ENCODE measurements around the gene SIX2. TPM values are rescaled to one million over a fixed set of nuclear protein-coding genes. Genes with fewer than 3 reads are reported as not detected.

The SIX2 gene
- total and polyA plus RNA-seq, 4 donors = not detected

GRCh38 chr2:44980751-44981713 is 28.2 kb downstream of the SIX2 start:
- Histone ChIP-seq H3K27me3 (ENCODE audit: control insufficient read depth in 4 of 4, insufficient read depth in 4 of 4, low read length in 3 of 4) (peaks cover 0 to 5% (median 0%) of the 10 kb centered on the region in 4 donors), H3K4me3 (ENCODE audit: low read depth in 1 of 3, low read length in 3 of 3) (no peak overlapping the region), H3K27ac (ENCODE audit: low read depth in 1 of 2, low read length in 2 of 2) (no peak overlapping the region), H3K36me3 (ENCODE audit: control insufficient read depth in 4 of 4, insufficient read depth in 3 of 4, low read depth in 1 of 4, low read length in 3 of 4) (no peaks in the 10 kb centered on the region), H3K9ac (ENCODE audit: low read depth in 1 of 2, low read length in 2 of 2) (no peak overlapping the region), H3K4me1 (ENCODE audit: control insufficient read depth in 4 of 4, insufficient read depth in 4 of 4, low read length in 3 of 4) (no peaks in the 10 kb centered on the region), H3K9me3 (ENCODE audit: control insufficient read depth in 4 of 4, low read length in 3 of 4) (no peaks in the 10 kb centered on the region)
- 67% methylated on average over 9 of the region's 9 CpGs for WGBS
- no peak for DNase-seq (ENCODE audit: low spot score)
- TF ChIP-seq YY1 (IDR thresholded peaks at IDR 0.05) = no peak
- TF ChIP-seq FOXA2 (IDR thresholded peaks at IDR 0.05) = no peak
- TF ChIP-seq TAF1 (conservative IDR thresholded peaks at IDR 0.05) = no peak
- no peak for TF ChIP-seq CTCF (IDR thresholded peaks at IDR 0.05; ENCODE audit: low read depth, low read length, missing input control)
- no peak for TF ChIP-seq EGR1 (IDR thresholded peaks at IDR 0.05; ENCODE audit: low read depth in 2 of 2)
- TF ChIP-seq ZBTB33 (IDR thresholded peaks at IDR 0.05) = no peak

- DNase-seq (ENCODE audit: low spot score) = no peak
Observed at GRCh38 chr2:44979581-44979980, 29.7 kb downstream of the SIX2 start.

More at GRCh38 chr2:44979581-44979980, 29.7 kb downstream of the SIX2 start:
- TF ChIP-seq ATF3 (IDR thresholded peaks at IDR 0.05) (no peak), YY1 (IDR thresholded peaks at IDR 0.05) (no peak), RAD21 (IDR thresholded peaks at IDR 0.05) (no peak), ZBTB33 (IDR thresholded peaks at IDR 0.05) (no peak), NR2F2 (IDR thresholded peaks at IDR 0.05) (no peak), JUND (IDR thresholded peaks at IDR 0.05) (no peak), FOXA2 (IDR thresholded peaks at IDR 0.05) (no peak)
- Histone ChIP-seq H3K9me3 (ENCODE audit: control insufficient read depth in 4 of 4, low read length in 3 of 4) (no peaks in the 10 kb centered on the region), H3K36me3 (ENCODE audit: control insufficient read depth in 4 of 4, insufficient read depth in 3 of 4, low read depth in 1 of 4, low read length in 3 of 4) (no peaks in the 10 kb centered on the region), H3K27ac (ENCODE audit: low read depth in 1 of 2, low read length in 2 of 2) (no peak overlapping the region), H3K9ac (ENCODE audit: low read depth in 1 of 2, low read length in 2 of 2) (no peak overlapping the region), H3K4me3 (ENCODE audit: low read depth in 1 of 3, low read length in 3 of 3) (no peak overlapping the region), H3K27me3 (ENCODE audit: control insufficient read depth in 4 of 4, insufficient read depth in 4 of 4, low read length in 3 of 4) (peaks cover 0 to 5% (median 0%) of the 10 kb centered on the region in 4 donors), H3K4me1 (ENCODE audit: control insufficient read depth in 4 of 4, insufficient read depth in 4 of 4, low read length in 3 of 4) (no peaks in the 10 kb centered on the region)
- WGBS = 77% methylated on average over 11 of the region's 11 CpGs
